Measurements from ENCODE around the gene NLE1. TPM values are rescaled to one million over a fixed set of nuclear protein-coding genes. Genes with fewer than 3 reads are reported as not detected.

The NLE1 gene
- total RNA-seq, 1 experiment from 2014 or later = 35.5 TPM

Other genes with a start within 250 kb of the NLE1 start
- 1.5 TPM for gene CCT6B, start 180.8 kb downstream of the NLE1 start, total RNA-seq (2021; ENCODE audit: unreplicated experiment)
- 17.5 TPM for gene ZNF830, start 180.8 kb downstream of the NLE1 start, total RNA-seq (2021; ENCODE audit: unreplicated experiment)
- gene LIG3, start 161.8 kb downstream of the NLE1 start, total RNA-seq (2021; ENCODE audit: unreplicated experiment) = 56.4 TPM
- gene RFFL, start 78.6 kb downstream of the NLE1 start, total RNA-seq (2021; ENCODE audit: unreplicated experiment) = 38.4 TPM
- gene RAD51D, start 22.4 kb downstream of the NLE1 start, total RNA-seq (2021; ENCODE audit: unreplicated experiment) = 25.9 TPM
- not detected for gene FNDC8, start 20.7 kb downstream of the NLE1 start, total RNA-seq (2021; ENCODE audit: unreplicated experiment)
- not detected for gene UNC45B, start 5.5 kb upstream of the NLE1 start, total RNA-seq (2021; ENCODE audit: unreplicated experiment)
- not detected for gene SLC35G3, start 52.1 kb upstream of the NLE1 start, total RNA-seq (2021; ENCODE audit: unreplicated experiment)
- gene SLFN5, start 100.8 kb upstream of the NLE1 start, total RNA-seq (2021; ENCODE audit: unreplicated experiment) = 5.4 TPM
- gene SLFN11, start 231.3 kb upstream of the NLE1 start, total RNA-seq (2021; ENCODE audit: unreplicated experiment) = 45.0 TPM